MM.1S (cell line): ENCODE measurements around the gene ROR2.
A peak's percentile ranks its signal among the peaks of the same experiment; 100 is the strongest.

Experiments used
- DNase-seq: peaks from one replicate; pipeline ENCODE4 v3.0.0-alpha.2; 2015
- H2AFZ ChIP-seq: fragments of 300-600 bp; sonication (generic); 2 replicates; pipeline ENCODE4 v1.6.0; 2016; ENCODE audit warnings: antibody characterized with exemption, low read length
- H3F3A ChIP-seq: fragments of 300-600 bp; sonication (generic); 2 replicates; pipeline ENCODE4 v1.6.1; 2016; ENCODE audit warnings: mild to moderate bottlenecking, antibody characterized with exemption, low read length, moderate library complexity, mixed read lengths; ENCODE audit not compliant: insufficient read depth
- H3K27ac ChIP-seq: fragments of 300-600 bp; sonication (generic); 2 replicates; pipeline ENCODE4 v1.5.1; 2016; ENCODE audit warnings: mild to moderate bottlenecking, low read length
- H3K27me3 ChIP-seq: fragments of 300-600 bp; sonication (generic); replicated peaks from 2 replicates; pipeline ENCODE4 v1.6.0; 2016; ENCODE audit warnings: low read length; ENCODE audit not compliant: insufficient read depth
- H3K36me3 ChIP-seq: fragments of 300-600 bp; sonication (generic); replicated peaks from 2 replicates; pipeline ENCODE4 v1.6.1; 2016; ENCODE audit warnings: mild to moderate bottlenecking, low read length, mixed read lengths; ENCODE audit not compliant: insufficient read depth
- H3K4me1 ChIP-seq: fragments of 300-600 bp; sonication (generic); 2 replicates; pipeline ENCODE4 v1.6.1; 2016; ENCODE audit warnings: low read length, mixed read lengths
- H3K4me2 ChIP-seq: fragments of 300-600 bp; sonication (generic); 2 replicates; pipeline ENCODE4 v1.6.0; 2016; ENCODE audit warnings: low read depth, low read length
- H3K4me3 ChIP-seq: fragments of 300-600 bp; sonication (generic); 2 replicates; pipeline ENCODE4 v1.5.1; 2016; ENCODE audit warnings: low read length, mixed read lengths
- H3K79me2 ChIP-seq: fragments of 300-600 bp; sonication (generic); 2 replicates; pipeline ENCODE4 v1.6.1; 2016; ENCODE audit warnings: mixed run types, low read length, mixed read lengths
- H3K9ac ChIP-seq: fragments of 300-600 bp; sonication (generic); 2 replicates; pipeline ENCODE4 v1.6.1; 2016; ENCODE audit warnings: low read length, mixed read lengths
- H3K9me2 ChIP-seq: fragments of 300-600 bp; sonication (generic); replicated peaks from 2 replicates; pipeline ENCODE4 v1.6.1; 2016; ENCODE audit warnings: mild to moderate bottlenecking, low read length, mixed read lengths; ENCODE audit not compliant: insufficient read depth
- H3K9me3 ChIP-seq: fragments of 300-600 bp; sonication (generic); replicated peaks from 2 replicates; pipeline ENCODE4 v1.6.1; 2016; ENCODE audit warnings: mild to moderate bottlenecking, low read length, mixed read lengths; ENCODE audit not compliant: insufficient read depth
- H4K20me1 ChIP-seq: fragments of 300-600 bp; sonication (generic); 2 replicates; pipeline ENCODE4 v1.6.1; 2016; ENCODE audit warnings: mild to moderate bottlenecking, low read length, moderate library complexity, mixed read lengths; ENCODE audit not compliant: insufficient read depth
- CTCF ChIP-seq: fragments of 300-600 bp; sonication (generic); IDR thresholded peaks from 2 replicates; pipeline ENCODE4 v1.5.1; 2016; ENCODE audit warnings: antibody characterized with exemption, low read length, mixed read lengths
- EZH2 ChIP-seq: fragments of 300-600 bp; sonication (generic); optimal IDR thresholded peaks from 2 replicates; pipeline ENCODE3; 2017; ENCODE audit warnings: low read depth, mild to moderate bottlenecking, antibody characterized with exemption, low read length, mixed read lengths
- EZH2phosphoT487 ChIP-seq: fragments of 300-600 bp; sonication (generic); IDR thresholded peaks from 2 replicates; pipeline ENCODE4 v1.6.1; 2018; ENCODE audit warnings: antibody characterized with exemption, low read length

ROR2 gene

GRCh38 chr9:91933556-91934352, 16.3 kb downstream of the ROR2 start:
- Histone ChIP-seq H4K20me1 (no peaks in the 10 kb centered on the region), H3K79me2 (peaks cover 81% of the 10 kb centered on the region), H3K9me3 (no peaks in the 10 kb centered on the region), H3K4me3 (peak overlapping the region; percentile 51), H3F3A (no peaks in the 10 kb centered on the region), H3K27ac (no peak overlapping the region; the same call in 1 of the 2 replicates), H3K9me2 (no peaks in the 10 kb centered on the region), H3K36me3 (peaks cover 8% of the 10 kb centered on the region; the same call in 1 of the 2 replicates), H3K4me2 (peak overlapping the region; percentile 49), H3K4me1 (no peaks in the 10 kb centered on the region), H3K27me3 (no peaks in the 10 kb centered on the region), H2AFZ (no peak overlapping the region), H3K9ac (no peak overlapping the region)
- peak; percentile 54 for DNase-seq
- TF ChIP-seq EZH2phosphoT487 (no peak), CTCF (no peak), EZH2 (no peak)

- TF ChIP-seq EZH2phosphoT487: no peak
- TF ChIP-seq EZH2: no peak
- TF ChIP-seq CTCF: no peak
- Histone ChIP-seq H3K79me2 (peaks cover 77% of the 10 kb centered on the region), H3K36me3 (peaks cover 8% of the 10 kb centered on the region; the same call in 1 of the 2 replicates), H3K4me2 (no peak overlapping the region), H4K20me1 (no peaks in the 10 kb centered on the region), H3K27ac (no peak overlapping the region), H3K9ac (no peak overlapping the region), H3K27me3 (no peaks in the 10 kb centered on the region), H2AFZ (no peak overlapping the region), H3K9me3 (no peaks in the 10 kb centered on the region), H3K9me2 (no peaks in the 10 kb centered on the region), H3K4me1 (no peaks in the 10 kb centered on the region), H3F3A (no peaks in the 10 kb centered on the region), H3K4me3 (no peak overlapping the region)
- no peak for DNase-seq
Observed at GRCh38 chr9:91930475-91930874, 19.6 kb downstream of the ROR2 start.

GRCh38 chr9:91929331-91929730, 20.7 kb downstream of the ROR2 start:
- Histone ChIP-seq H3K79me2 (peaks cover 76% of the 10 kb centered on the region), H3K9me3 (no peaks in the 10 kb centered on the region), H2AFZ (no peak overlapping the region), H3K4me1 (no peaks in the 10 kb centered on the region), H3K27ac (no peak overlapping the region), H3F3A (no peaks in the 10 kb centered on the region), H3K4me3 (no peak overlapping the region), H3K27me3 (no peaks in the 10 kb centered on the region), H3K9me2 (no peaks in the 10 kb centered on the region), H3K36me3 (peaks cover 8% of the 10 kb centered on the region; the same call in 1 of the 2 replicates), H3K9ac (no peak overlapping the region), H4K20me1 (no peaks in the 10 kb centered on the region), H3K4me2 (no peak overlapping the region)
- no peak for TF ChIP-seq CTCF
- TF ChIP-seq EZH2: no peak
- TF ChIP-seq EZH2phosphoT487: no peak
- DNase-seq: no peak
